GM18870 (cell line): ENCODE data around the gene LGR6.
"Not testable (repeated sequence)": the region's sequence is repeated elsewhere in the genome, so short reads cannot be mapped to it uniquely, and the experiment has no call there.

Experiments
- ATAC-seq: cut with Tn5 transposase; IDR thresholded peaks from one replicate; pipeline ENCODE4 v1.9.1; 2021; ENCODE audit warnings: moderate library complexity; ENCODE audit not compliant: unreplicated experiment

Gene LGR6

GRCh38 chr1:202237052-202237451, 43.5 kb downstream of the LGR6 start:
- no peak for ATAC-seq

DNA sequence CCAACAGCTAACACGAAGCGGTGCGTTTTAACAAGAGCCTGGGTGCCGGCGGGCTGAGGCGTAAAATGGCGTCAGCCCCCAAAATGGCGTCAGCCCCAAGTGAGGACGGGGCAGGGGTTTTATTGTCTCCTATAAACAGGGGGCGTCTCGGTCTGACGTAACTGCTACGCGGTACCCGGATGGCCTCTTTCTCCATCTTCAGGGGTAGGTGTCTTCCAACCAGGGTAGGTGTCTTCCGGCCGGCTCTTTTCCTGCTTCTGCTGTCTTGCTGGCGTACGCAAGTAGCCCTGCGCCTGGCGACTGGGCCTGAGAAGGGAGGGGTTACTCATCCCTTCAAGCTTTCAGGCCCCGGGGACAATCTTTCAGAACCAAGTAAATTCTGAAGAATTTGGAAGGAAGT, 45.3 kb downstream of the LGR6 start:
- ATAC-seq, result no peak

DNA sequence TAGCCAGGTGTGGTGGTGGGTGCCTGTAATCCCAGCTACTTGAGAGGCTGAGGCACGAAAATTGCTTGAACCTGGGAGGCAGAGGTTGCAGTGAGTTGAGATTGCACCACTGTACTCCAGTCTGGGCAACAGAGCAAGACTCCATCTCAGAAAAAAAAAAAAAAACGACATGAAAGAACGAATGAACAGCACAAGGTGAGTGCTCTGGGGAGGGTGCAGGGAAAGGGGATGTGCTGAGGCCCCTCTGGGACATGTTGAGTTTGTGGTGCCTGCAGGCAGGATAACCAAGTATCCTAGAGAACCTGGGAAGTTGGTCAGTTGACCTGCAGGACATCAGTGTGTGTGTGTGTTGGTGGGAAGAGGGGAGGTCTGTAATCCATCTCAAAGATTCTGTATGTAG, 46.6 kb downstream of the LGR6 start:
- ATAC-seq, result not testable (repeated sequence)

DNA sequence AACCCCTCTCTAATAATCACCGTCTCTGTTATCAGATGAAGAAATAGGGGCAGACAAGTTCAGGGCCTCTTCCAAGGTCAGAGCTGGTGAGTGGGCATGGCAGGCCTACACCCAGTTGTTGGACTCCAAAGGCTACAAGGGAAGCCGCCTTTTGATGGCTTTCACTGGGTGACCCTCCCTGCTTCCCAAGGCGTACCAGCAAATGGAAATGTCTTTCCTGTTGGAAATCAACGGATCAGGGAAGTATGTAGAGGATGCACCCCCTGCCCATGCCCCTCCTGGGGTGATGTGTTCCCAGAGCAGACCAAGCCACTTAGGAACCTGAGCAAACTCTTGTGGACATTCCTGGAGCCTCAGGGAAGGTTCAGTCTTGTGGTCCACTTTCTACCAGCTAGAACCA, 47.4 kb downstream of the LGR6 start:
- ATAC-seq, result no peak

DNA sequence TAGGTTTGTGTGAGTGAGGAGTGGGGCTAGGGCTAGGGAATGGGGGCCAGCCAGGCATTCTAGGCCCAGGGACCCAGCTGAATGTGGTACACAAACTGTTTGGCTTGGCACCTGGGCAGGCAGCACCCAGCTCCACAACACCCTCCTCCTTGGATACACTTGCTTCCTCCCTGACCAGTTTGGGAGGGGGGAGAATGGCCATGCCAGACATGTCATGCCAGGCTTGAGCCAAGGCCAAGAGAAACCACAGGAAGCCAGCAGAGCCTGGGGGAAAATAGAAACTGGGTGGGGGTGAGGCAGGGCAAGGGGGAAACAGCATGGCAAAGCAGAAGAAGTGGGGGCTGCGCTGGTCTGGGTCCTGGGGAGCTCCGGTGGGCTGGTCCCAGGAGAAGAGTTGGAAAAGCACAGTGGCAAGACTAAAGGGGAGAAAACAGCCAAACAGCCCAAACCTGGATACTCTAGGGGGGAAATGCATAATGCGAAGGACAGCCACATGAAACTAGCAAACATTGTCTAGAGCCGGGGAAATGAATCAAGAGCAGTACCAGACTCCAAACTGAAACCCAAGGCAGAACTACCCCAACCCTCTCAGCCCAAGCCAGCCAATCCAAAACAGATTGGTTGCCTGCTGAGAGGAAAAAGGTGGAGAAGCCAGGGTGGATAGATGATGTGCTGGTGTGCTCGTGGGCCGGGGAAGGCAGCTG, 47.9 kb downstream of the LGR6 start:
- ATAC-seq, result no peak

- no peak for ATAC-seq
These were observed 48.5 kb downstream of the LGR6 start for GRCh38 chr1:202242080-202242419.

- ATAC-seq, result no peak
These were observed 49.4 kb downstream of the LGR6 start for GRCh38 chr1:202243006-202243405.

DNA sequence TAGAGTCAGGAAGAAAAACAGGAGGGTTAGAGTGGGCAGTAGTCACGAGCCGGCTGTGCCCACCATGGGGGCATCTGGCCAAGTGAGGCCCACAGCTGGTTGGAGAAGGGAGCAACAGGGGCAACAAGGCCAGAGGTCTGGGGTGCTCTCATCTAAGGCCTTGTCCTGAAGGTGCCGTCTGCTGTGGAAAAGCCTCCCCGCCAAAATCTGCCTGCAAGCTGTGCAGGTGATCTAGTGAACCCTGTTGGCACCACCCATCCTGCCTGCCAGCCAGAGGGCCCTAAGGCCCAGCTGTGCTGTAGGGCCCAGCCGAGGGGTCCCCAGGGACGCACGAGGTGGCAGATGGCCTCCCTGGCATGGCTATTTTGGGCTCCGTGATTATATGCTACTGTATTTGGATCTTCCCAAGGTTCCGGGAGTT, 51.3 kb downstream of the LGR6 start:
- no peak for ATAC-seq

GRCh38 chr1:202245391-202245790, 51.8 kb downstream of the LGR6 start:
- ATAC-seq, result no peak

- no peak for ATAC-seq
These were observed 53.5 kb downstream of the LGR6 start for GRCh38 chr1:202247104-202247503.

DNA sequence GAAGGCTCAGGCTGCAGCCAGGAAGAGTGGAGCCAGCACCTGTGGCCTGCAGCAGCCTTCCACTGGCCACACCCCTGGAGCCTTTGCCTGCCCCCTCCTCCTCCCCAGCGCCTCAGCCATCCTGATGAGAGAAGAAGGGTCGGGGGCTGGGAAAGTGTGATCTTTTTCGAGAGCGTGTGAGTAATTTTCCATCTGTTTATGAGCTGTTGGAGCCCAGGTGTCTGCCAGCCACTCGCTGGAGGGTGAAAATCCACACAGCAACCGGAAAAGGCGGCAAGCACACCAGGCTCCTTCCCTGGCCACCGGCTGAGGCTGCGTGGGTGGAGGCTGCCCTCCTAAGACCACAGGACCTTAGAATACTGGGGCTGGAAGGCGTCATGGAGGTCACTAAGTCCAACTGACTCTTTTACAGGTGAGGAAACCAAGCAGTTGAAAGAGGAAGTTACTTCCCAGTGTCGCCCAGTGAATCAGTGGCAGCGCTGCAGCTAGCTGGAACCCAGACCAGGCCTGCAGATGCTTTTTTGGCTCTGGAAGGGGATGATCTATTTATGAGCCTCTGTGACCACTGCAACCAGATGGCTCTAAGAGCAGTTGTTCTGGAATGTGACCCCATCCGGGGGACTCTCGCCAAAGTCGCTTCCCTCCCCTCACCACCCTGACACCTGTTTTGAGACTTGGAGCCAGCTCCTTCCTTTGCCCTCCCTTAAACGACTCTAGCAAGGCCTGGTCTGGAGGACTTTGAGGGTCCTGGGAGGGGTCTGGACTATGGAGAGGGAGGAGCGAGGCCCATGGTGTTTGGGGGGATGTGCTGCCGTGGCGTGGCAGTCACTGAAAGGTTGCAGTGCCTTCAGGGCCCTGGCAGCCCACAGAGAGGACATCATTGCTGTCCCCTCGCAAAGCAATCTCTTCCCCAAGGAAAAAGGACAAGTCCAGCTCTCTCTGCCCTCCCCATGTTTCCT, 54.5 kb downstream of the LGR6 start:
- ATAC-seq, result no peak

GRCh38 chr1:202248861-202249260, 55.3 kb downstream of the LGR6 start:
- no peak for ATAC-seq

DNA sequence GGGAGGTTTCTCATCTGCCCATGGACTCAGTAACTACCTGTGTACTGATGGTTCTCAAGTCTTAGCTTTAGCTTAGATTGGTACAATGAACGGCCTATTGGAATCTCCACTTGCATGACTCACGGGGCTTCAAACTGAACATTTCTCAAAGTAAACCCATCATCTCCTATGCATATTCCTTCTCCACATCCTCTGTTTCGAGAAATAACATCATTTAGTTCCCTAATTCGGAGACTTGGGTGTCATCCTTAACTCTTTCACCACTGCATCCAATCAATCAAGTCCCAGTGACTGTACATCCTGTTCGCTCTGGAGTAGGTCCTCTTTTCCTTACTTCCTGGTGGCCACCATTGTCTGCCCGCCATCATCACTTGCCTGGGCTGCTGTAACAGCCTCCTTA, 55.8 kb downstream of the LGR6 start:
- ATAC-seq, result no peak

DNA sequence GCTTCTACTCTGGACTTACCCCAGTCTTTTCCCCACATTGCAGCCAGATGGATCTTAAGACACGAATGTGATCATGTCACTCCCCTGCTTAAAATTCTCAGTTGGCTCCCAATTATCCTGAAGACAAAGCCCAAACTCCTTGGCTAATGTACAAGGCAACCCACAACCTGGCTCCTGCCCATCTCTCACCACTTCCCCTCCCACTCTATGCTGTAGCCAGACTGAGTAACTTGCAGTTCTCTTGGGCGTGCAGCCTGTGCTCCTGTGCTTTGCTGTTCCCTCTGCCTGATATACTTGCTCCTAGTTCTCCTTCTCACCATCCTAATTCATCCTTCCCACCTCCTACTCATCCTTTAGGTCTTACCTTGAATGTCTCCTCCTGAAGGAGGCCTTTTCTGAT, 56.2 kb downstream of the LGR6 start:
- ATAC-seq, result no peak

- ATAC-seq, result no peak
These were observed 57.4 kb downstream of the LGR6 start for GRCh38 chr1:202250982-202251381.

DNA sequence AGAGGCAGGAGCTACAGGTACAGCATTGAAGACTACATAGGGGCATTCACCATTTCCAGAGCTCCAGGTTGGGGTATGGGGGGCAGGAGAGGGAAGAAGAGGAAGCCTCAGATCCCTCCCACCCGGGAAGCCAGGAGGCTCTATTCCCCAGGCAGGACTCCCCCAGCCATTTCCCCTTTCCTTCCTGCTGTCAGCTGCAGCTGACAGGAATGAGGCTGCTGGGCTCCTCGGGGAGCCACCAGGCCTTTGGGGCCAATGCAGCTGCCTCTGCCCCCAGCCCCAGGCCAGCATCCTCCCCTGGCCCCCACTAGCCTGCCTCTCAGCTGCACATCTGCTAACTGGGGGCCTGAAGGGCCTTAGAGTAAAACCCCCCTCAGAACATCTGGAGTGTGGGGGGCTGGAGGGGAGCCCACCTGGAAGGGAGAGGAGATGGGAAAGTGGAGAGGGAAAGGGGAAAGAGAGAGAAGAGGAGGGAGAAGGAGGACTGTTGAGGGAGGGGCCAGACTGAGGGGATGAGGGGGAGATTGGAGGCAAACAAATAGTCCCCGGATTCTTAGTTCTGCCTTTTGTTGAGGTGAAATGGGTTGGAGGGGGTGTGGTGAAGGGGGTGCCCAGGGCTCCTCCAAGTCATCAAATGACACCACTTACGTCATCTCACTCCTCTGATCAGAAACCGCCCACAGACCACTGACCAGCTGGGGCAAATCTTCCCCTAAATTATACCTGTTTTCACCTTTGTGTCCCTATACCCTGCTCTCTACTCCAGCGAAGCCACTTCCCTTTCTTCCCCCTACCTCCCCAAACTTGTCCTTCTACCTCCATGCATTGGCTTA, 58.0 kb downstream of the LGR6 start:
- ATAC-seq, result no peak

DNA sequence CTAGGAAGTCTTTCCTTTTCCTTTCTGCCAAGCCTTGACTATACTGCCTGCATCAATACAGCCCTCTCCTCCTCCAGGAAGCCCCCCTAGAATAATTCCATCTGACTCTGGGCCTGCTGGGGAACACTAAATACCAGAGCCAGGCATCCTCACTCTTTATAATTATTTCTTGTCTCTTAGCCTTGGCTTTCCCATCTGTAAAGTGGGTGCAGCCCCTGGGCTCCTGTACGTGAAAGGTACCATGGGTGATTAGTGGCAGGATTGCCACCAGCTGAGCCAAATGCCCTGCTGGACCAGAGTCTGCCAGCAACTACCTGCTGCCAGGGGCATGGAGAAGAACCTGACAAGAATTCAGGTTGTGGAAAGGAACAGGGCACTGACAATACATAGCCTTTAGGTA, 58.7 kb downstream of the LGR6 start:
- no peak for ATAC-seq

DNA sequence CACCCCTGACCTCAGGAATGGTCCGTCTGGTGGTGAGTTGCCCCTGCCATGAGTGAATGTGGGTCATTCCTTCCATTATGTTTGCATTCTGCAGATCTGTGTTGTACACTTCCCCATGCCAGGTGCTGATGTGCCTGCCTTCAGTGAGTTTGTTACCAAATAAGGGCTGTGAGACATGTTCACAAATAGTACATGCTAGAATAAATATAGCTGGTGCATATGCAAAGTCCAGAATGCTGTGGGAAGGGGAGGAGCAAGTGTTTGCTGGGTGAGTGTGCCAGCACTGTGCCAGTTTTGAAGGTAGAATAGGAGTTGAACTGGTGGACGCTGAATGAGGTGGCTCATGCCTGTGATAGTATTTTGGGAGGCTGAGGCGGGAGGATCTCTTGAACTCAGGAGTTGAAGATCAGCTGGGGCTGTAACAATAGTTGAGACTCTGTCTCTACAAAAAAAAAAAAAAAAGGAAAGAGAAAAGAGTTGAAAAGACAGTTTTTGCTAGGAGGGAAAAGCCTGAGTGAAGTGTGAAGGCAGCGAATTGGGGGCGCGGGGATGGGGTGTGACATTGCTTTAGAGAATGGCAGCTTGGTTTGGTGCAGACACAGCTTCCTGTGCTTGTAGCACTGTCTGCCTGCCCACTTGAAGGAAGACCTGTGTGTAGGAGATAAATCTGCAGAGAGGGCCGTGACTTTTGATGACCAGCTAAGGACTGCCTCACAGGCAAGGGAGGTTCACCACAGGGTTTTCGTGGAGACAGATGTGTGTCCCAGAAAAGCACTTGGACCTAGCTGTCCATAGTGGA, 61.1 kb downstream of the LGR6 start:
- no peak for ATAC-seq

- ATAC-seq, result no peak
These were observed 61.7 kb downstream of the LGR6 start for GRCh38 chr1:202255343-202255742.

DNA sequence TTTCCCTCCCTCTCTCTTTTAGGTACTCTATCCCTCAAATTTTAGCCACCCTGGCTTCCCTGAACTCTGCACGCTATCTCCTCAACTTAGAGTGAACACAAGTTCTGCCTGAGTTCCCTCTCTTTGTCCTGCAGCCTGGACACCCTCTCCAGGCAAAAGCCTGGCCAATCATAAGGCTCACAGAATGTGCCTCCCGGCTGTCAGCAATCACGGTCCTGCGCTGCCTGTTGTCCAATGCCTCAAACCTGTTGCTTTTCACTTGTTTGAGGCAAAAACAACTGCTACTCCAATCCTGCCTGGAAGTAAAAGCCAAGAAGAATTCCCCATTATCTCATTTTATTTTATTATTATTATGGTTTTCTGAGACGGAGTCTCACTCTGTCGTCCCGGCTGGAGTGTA, 66.1 kb downstream of the LGR6 start:
- no peak for ATAC-seq
